K562 (cell line): ENCODE measurements around the gene SLC35A4. TPM values are rescaled to one million over a fixed set of nuclear protein-coding genes. Genes with fewer than 3 reads are reported as not detected.

ENCODE experiments used
- ATAC-seq: fragments of 200-7000 bp; cut with Tn5 transposase; 3 replicates; pipeline ENCODE4 v1.9.1; 2020; ENCODE audit warnings: moderate library complexity
- BruUV-seq: library from RNA; stranded (reverse); fragments of 400-500 nt; replicated peaks from 2 replicates; lab custom pipeline; 2021; lab: Mats Ljungman, UMichigan
- CTCF ChIA-PET: fragments of 300-600 bp; formaldehyde crosslinking; extraction: SDS; loops from one replicate; lab custom pipeline; 2021; ENCODE audit warnings: low intra/inter-chr PET ratio; lab: Yijun Ruan, JAX
- POLR2A ChIA-PET: fragments of 300-600, 350-650 bp; sonication (Branson Sonifier 250); formaldehyde crosslinking; extraction: SDS; loops from one replicate; lab custom pipeline; 2021; ENCODE audit warnings: antibody characterized with exemption, inconsistent platforms; lab: Yijun Ruan, JAX
- DNase-seq, 4 experiments: peaks; one replicate each; pipeline versions ENCODE4 v3.0.0 to v3.0.0-alpha.2; 2011 to 2018; ENCODE audit warnings: low spot score in 3 of 4, mixed read lengths in 3 of 4; ENCODE audit errors: extremely low read depth in 1 of 4
- FAIRE-seq: peaks from 2 replicates; lab custom pipeline; 2011; peaks lifted over from hg19 to GRCh38; lab: Jason Lieb, UNC
- H2AFZ ChIP-seq: 2 replicates; pipeline ENCODE4 v1.6.0; 2011; ENCODE audit warnings: low read depth, low read length, control low read depth, inconsistent platforms
- H3K27ac ChIP-seq: fragments of 200-600 bp; 3 replicates; pipeline ENCODE4 v1.8.0; 2011; ENCODE audit warnings: low read depth, mild to moderate bottlenecking, control low read depth, inconsistent platforms, low read length, moderate library complexity, mixed read lengths; ENCODE audit errors: extremely low read depth
- H3K27me3 ChIP-seq, 2 experiments: fragments of 300-600 bp in 1 of 2; 2 replicates in 1 of 2; 3 replicates in 1 of 2; pipeline versions ENCODE4 v1.6.0 to v1.8.0; 2011; ENCODE audit warnings: inconsistent platforms in 2 of 2, low read length in 2 of 2, mild to moderate bottlenecking in 1 of 2, mixed read lengths in 1 of 2, moderate library complexity in 1 of 2; ENCODE audit not compliant: control insufficient read depth in 2 of 2, insufficient read depth in 2 of 2
- H3K36me3 ChIP-seq: fragments of 300-600 bp; 3 replicates; pipeline ENCODE4 v1.8.0; 2011; ENCODE audit warnings: mild to moderate bottlenecking, low read length, inconsistent platforms; ENCODE audit not compliant: control insufficient read depth, insufficient read depth
- H3K4me1 ChIP-seq, 2 experiments: fragments of 200-600 bp in 1 of 2; replicated peaks in 1 of 2; 2 replicates in 1 of 2; 3 replicates in 1 of 2; pipeline versions ENCODE4 v1.5.1 to v1.8.0; 2011; ENCODE audit warnings: inconsistent platforms in 2 of 2, low read length in 2 of 2, mild to moderate bottlenecking in 1 of 2, mixed read lengths in 1 of 2, moderate library complexity in 1 of 2; ENCODE audit not compliant: control insufficient read depth in 2 of 2, insufficient read depth in 2 of 2
- H3K4me2 ChIP-seq: 2 replicates; pipeline ENCODE4 v1.6.1; 2011; ENCODE audit warnings: low read length, control low read depth, inconsistent platforms, mixed read lengths; ENCODE audit not compliant: insufficient read depth
- H3K4me3 ChIP-seq: fragments of 200-600 bp; sonication (generic), shearing (Covaris generic); 2 replicates; pipeline ENCODE4 v1.5.1; 2016; ENCODE audit warnings: control low read depth, inconsistent platforms
- H3K79me2 ChIP-seq: fragments of 200-600 bp; 3 replicates; pipeline ENCODE4 v1.8.0; 2011; ENCODE audit warnings: low read length, inconsistent platforms; ENCODE audit not compliant: control insufficient read depth, insufficient read depth
- H3K9ac ChIP-seq, 2 experiments: 2 replicates each; pipeline versions ENCODE4 v1.6.0 to v1.6.1; 2011; ENCODE audit warnings: low read depth in 2 of 2, low read length in 2 of 2, control low read depth in 1 of 2, inconsistent platforms in 1 of 2, mild to moderate bottlenecking in 1 of 2, mixed read lengths in 1 of 2; ENCODE audit not compliant: insufficient read depth in 1 of 2
- H3K9me1 ChIP-seq: one replicate; pipeline ENCODE4 v1.6.0; 2011; ENCODE audit warnings: inconsistent platforms, mild to moderate bottlenecking, low read length, moderate library complexity; ENCODE audit not compliant: control insufficient read depth, insufficient read depth
- H3K9me3 ChIP-seq: replicated peaks from 2 replicates; pipeline ENCODE4 v1.5.1; 2011; ENCODE audit warnings: low read depth, low read length, inconsistent platforms; ENCODE audit not compliant: control insufficient read depth, insufficient read depth
- H4K20me1 ChIP-seq: replicated peaks from 2 replicates; pipeline ENCODE4 v1.6.1; 2011; ENCODE audit warnings: low read length, inconsistent platforms, mixed read lengths; ENCODE audit not compliant: control insufficient read depth, insufficient read depth
- CBFA2T2 ChIP-seq: fragments of 450-650 bp; conservative IDR thresholded peaks from 2 replicates; pipeline ENCODE4 v1.6.1; 2017; ENCODE audit warnings: mild to moderate bottlenecking
- IFI16 ChIP-seq: fragments of 250-450 bp; sonication (Bioruptor Pico); IDR thresholded peaks from 2 replicates; pipeline ENCODE4 v2.1.2; 2022; ENCODE audit warnings: mild to moderate bottlenecking, inconsistent platforms
- MAFF ChIP-seq: IDR thresholded peaks from 2 replicates; pipeline ENCODE4 v1.6.1; 2012; ENCODE audit warnings: low read length, improper control_type of control experiment
- POLR2G ChIP-seq: fragments of 200-400 bp; formaldehyde crosslinking; IDR thresholded peaks from 2 replicates; pipeline ENCODE4 v1.6.1; 2017; ENCODE audit warnings: low read depth, mild to moderate bottlenecking, antibody characterized with exemption, low read length, moderate library complexity
- RBFOX2 ChIP-seq: fragments of 200-400 bp; formaldehyde crosslinking; IDR thresholded peaks from 2 replicates; pipeline ENCODE4 v1.6.1; 2017; ENCODE audit warnings: low read depth, mild to moderate bottlenecking, low read length, moderate library complexity
- TFAM ChIP-seq: fragments of 250-450 bp; sonication (Bioruptor Pico); conservative IDR thresholded peaks from 2 replicates; pipeline ENCODE4 v1.5.0; 2021; ENCODE audit warnings: mild to moderate bottlenecking, moderate library complexity
- TFAP4 ChIP-seq: sonication (generic); formaldehyde crosslinking; IDR thresholded peaks from 2 replicates; pipeline ENCODE4 v1.8.0; 2022; ENCODE audit warnings: missing genetic modification reagents, mild to moderate bottlenecking, moderate library complexity, borderline replicate concordance
- WGBS: fragments of 100-300 bp; shearing (Covaris generic); methylation state at CpG from one replicate; pipeline ENCODE4 v1.1.6; 2016; ENCODE audit warnings: low coverage, mixed read lengths; ENCODE audit not compliant: insufficient coverage; ENCODE audit errors: missing lambda C conversion rate; 5-methylcytosine and 5-hydroxymethylcytosine counted together
- in situ Hi-C: fragments of 300-500 bp; cut with MboI; formaldehyde crosslinking; loops from 4 replicates; pipeline ENCODE4 v1.15.0; 2018; ENCODE audit warnings: inconsistent platforms, mixed read lengths
- intact Hi-C: fragments of 100-400 bp; cut with micrococcal nuclease; formaldehyde crosslinking; loops from 2 replicates; pipeline ENCODE4 v1.14.2; 2022
- polyA plus RNA-seq, 8 experiments: library from polyadenylated mRNA; depleted of rRNA in 4 of 8; stranded (reverse) in 5 of 8; unstranded in 3 of 8; fragments of >200 nt; fragmentation: Nextera tagmentation in 2 of 8; fragmentation: Illumina TruSeq in 1 of 8; extraction: Ambion mirVana in 2 of 8; extraction: Trizol in 1 of 8; gene quantifications; 2 replicates each; pipeline versions ENCODE4 v1.2.1 to v1.2.3, GENCODE V29; 2011 to 2014; ENCODE audit warnings: inconsistent platforms in 1 of 8, missing spikeins in 1 of 8
- total RNA-seq, 7 experiments: library from RNA; depleted of rRNA in 6 of 7; stranded (reverse); fragments of >200 nt in 6 of 7; fragmentation: Illumina TruSeq in 2 of 7; extraction: Trizol in 2 of 7; gene quantifications; 2 replicates each; pipeline versions ENCODE4 v1.2.1 to v1.2.3, GENCODE V29; 2011 to 2021; ENCODE audit warnings: low replicate concordance in 1 of 7
- TF ChIP-seq, protein P1 (sequence below): fragments of 450-650 bp; IDR thresholded peaks from 2 replicates; pipeline ENCODE4 v1.6.1; 2016; ENCODE audit warnings: low read depth
- TF ChIP-seq, protein P2 (sequence below): IDR thresholded peaks from 2 replicates; pipeline ENCODE4 v1.6.1; 2011; ENCODE audit not compliant: insufficient read length; ENCODE audit errors: extremely low read depth
- TF ChIP-seq, protein P3 (sequence below): sonication (generic); IDR thresholded peaks from 2 replicates; pipeline ENCODE4 v1.6.1; 2016

The SLC35A4 gene
- total and polyA plus RNA-seq, 9 of the 15 experiments (the other 6 are each of a cell fraction or from before 2014, with no cell fraction given), result 21.8 to 171 (median 42.5) TPM

GRCh38 chr5:140567136-140567818 lies 2.6 kb downstream of the SLC35A4 start:
- intact Hi-C loops, result no loop called here
- no peak overlapping the region for H2AFZ ChIP-seq
- POLR2A ChIA-PET, result interaction anchor here (0.5 to 1.0 kb wide), 3 partner anchors 35 to 106 kb away, joined by 3 read pairs; partner anchors contain the start of genes IK and NDUFA2
- H3K9ac ChIP-seq, result peak overlapping the region in 1 of 2 experiments; percentile 93; a peak in 2 of 4 replicates
- H3K4me2 ChIP-seq, result no peak overlapping the region
- BruUV-seq, result no TSS peak
- H4K20me1 ChIP-seq, result no peaks in the 10 kb centered on the region
- H3K9me3 ChIP-seq, result no peaks in the 10 kb centered on the region
- peaks cover 42% of the 10 kb centered on the region for H3K36me3 ChIP-seq
- in situ Hi-C loops, result loop anchor here (5.0 kb wide), 1 partner anchor 75 kb away; no protein-coding TSS in a partner anchor
- no peaks in the 10 kb centered on the region for H3K27me3 ChIP-seq
- H3K4me1 ChIP-seq, result peaks cover 26 to 38% of the 10 kb centered on the region in 2 experiments
- CTCF ChIA-PET, result no interaction called here
- no peaks in the 10 kb centered on the region for H3K9me1 ChIP-seq
- FAIRE-seq, result no peak
- no peak overlapping the region; the same call in 2 of the 3 replicates for H3K27ac ChIP-seq
- H3K79me2 ChIP-seq, result peaks cover 36% of the 10 kb centered on the region
- WGBS, result 81% methylated on average over 19 of the region's 22 CpGs
- ATAC-seq, result no peak
- no peak overlapping the region for H3K4me3 ChIP-seq
- peak in 1 of 4 experiments; percentile 16 for DNase-seq
- TF ChIP-seq MAFF (no peak), TFAP4 (CRISPR knock-in tag) (0 out of 2 replicates have a peak, but pooled peaks have one; percentile 32), IFI16 (CRISPR knock-in tag) (no peak), TFAM (CRISPR knock-in tag) (no peak), CBFA2T2 (peak; percentile 50; the same call in 1 of the 2 replicates), POLR2G (0 out of 2 replicates have a peak, but pooled peaks have one; percentile 32), RBFOX2 (peak; percentile 42)
- TF ChIP-seq, protein P1, sequence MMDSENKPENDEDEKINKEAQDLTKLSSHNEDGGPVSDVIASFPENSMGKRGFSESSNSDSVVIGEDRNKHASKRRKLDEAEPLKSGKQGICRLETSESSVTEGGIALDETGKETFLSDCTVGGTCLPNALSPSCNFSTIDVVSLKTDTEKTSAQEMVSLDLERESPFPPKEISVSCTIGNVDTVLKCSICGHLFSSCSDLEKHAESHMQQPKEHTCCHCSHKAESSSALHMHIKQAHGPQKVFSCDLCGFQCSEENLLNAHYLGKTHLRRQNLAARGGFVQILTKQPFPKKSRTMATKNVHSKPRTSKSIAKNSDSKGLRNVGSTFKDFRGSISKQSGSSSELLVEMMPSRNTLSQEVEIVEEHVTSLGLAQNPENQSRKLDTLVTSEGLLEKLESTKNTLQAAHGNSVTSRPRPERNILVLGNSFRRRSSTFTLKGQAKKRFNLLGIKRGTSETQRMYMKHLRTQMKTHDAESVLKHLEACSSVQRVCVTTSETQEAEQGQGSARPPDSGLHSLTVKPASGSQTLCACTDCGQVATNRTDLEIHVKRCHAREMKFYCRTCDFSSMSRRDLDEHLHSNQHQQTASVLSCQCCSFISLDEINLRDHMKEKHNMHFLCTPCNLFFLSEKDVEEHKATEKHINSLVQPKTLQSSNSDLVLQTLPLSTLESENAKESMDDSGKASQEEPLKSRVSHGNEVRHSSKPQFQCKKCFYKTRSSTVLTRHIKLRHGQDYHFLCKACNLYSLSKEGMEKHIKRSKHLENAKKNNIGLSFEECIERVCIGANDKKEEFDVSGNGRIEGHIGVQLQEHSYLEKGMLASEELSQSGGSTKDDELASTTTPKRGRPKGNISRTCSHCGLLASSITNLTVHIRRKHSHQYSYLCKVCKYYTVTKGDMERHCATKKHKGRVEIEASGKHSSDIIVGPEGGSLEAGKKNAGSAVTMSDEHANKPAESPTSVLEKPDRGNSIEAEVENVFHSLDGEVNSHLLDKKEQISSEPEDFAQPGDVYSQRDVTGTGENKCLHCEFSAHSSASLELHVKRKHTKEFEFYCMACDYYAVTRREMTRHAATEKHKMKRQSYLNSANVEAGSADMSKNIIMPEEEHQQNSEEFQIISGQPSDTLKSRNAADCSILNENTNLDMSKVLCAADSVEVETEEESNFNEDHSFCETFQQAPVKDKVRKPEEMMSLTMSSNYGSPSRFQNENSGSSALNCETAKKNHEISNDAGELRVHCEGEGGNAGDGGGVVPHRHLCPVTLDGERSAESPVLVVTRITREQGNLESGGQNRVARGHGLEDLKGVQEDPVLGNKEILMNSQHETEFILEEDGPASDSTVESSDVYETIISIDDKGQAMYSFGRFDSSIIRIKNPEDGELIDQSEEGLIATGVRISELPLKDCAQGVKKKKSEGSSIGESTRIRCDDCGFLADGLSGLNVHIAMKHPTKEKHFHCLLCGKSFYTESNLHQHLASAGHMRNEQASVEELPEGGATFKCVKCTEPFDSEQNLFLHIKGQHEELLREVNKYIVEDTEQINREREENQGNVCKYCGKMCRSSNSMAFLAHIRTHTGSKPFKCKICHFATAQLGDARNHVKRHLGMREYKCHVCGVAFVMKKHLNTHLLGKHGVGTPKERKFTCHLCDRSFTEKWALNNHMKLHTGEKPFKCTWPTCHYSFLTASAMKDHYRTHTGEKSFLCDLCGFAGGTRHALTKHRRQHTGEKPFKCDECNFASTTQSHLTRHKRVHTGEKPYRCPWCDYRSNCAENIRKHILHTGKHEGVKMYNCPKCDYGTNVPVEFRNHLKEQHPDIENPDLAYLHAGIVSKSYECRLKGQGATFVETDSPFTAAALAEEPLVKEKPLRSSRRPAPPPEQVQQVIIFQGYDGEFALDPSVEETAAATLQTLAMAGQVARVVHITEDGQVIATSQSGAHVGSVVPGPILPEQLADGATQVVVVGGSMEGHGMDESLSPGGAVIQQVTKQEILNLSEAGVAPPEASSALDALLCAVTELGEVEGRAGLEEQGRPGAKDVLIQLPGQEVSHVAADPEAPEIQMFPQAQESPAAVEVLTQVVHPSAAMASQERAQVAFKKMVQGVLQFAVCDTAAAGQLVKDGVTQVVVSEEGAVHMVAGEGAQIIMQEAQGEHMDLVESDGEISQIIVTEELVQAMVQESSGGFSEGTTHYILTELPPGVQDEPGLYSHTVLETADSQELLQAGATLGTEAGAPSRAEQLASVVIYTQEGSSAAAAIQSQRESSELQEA, result no peak
- TF ChIP-seq, protein P2, sequence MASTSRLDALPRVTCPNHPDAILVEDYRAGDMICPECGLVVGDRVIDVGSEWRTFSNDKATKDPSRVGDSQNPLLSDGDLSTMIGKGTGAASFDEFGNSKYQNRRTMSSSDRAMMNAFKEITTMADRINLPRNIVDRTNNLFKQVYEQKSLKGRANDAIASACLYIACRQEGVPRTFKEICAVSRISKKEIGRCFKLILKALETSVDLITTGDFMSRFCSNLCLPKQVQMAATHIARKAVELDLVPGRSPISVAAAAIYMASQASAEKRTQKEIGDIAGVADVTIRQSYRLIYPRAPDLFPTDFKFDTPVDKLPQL, result no peak
- TF ChIP-seq, protein P3, sequence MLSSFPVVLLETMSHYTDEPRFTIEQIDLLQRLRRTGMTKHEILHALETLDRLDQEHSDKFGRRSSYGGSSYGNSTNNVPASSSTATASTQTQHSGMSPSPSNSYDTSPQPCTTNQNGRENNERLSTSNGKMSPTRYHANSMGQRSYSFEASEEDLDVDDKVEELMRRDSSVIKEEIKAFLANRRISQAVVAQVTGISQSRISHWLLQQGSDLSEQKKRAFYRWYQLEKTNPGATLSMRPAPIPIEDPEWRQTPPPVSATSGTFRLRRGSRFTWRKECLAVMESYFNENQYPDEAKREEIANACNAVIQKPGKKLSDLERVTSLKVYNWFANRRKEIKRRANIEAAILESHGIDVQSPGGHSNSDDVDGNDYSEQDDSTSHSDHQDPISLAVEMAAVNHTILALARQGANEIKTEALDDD, result no peak
